IMR-90 (cell line): ENCODE data around the gene PHKA1. TPM values are rescaled to one million over a fixed set of nuclear protein-coding genes. Genes with fewer than 3 reads are reported as not detected.
"Not testable (repeated sequence)": the region's sequence is repeated elsewhere in the genome, so short reads cannot be mapped to it uniquely, and the experiment has no call there.

ENCODE experiments used
- ATAC-seq: fragments of 200-7000 bp; cut with Tn5 transposase; 2 replicates; pipeline ENCODE4 v1.9.1; 2020; ENCODE audit warnings: low read depth, mild to moderate bottlenecking, moderate library complexity
- BruUV-seq: library from RNA; stranded (reverse); fragments of 400-500 nt; replicated peaks from 2 replicates; lab custom pipeline; 2021; lab: Mats Ljungman, UMichigan
- CTCF ChIA-PET: fragments of 300-600 bp; formaldehyde crosslinking; extraction: SDS; loops from one replicate; lab custom pipeline; 2021; ENCODE audit warnings: antibody characterized with exemption; lab: Yijun Ruan, JAX
- POLR2A ChIA-PET: fragments of 300-600 bp; sonication (Branson Sonifier 250); formaldehyde crosslinking; loops from one replicate; lab custom pipeline; 2022; ENCODE audit warnings: antibody characterized with exemption; ENCODE audit not compliant: unreplicated experiment; lab: Charles Lee
- DNase-seq: peaks from one replicate; pipeline ENCODE4 v3.0.0; 2013
- H2AFZ ChIP-seq: replicated peaks from 2 replicates; pipeline ENCODE3; 2013; ENCODE audit warnings: low read length, mild to moderate bottlenecking; ENCODE audit not compliant: poor library complexity
- H2AK5ac ChIP-seq: 2 replicates; pipeline ENCODE4 v1.6.1; 2013; ENCODE audit warnings: low read depth, low read length, inconsistent platforms
- H2AK9ac ChIP-seq: replicated peaks from 2 replicates; pipeline ENCODE3; 2013; ENCODE audit warnings: mild to moderate bottlenecking, low read depth, low read length, moderate library complexity; ENCODE audit not compliant: poor library complexity
- H2BK120ac ChIP-seq: 2 replicates; pipeline ENCODE4 v1.6.1; 2013; ENCODE audit warnings: low read depth, low read length, inconsistent platforms
- H2BK15ac ChIP-seq: 3 replicates; pipeline ENCODE4 v1.6.1; 2013; ENCODE audit warnings: low read depth, low read length, inconsistent platforms
- H2BK20ac ChIP-seq: 2 replicates; pipeline ENCODE4 v1.6.1; 2013; ENCODE audit warnings: low read depth, mild to moderate bottlenecking, inconsistent platforms, low read length, moderate library complexity
- H2BK5ac ChIP-seq: 2 replicates; pipeline ENCODE4 v1.6.1; 2013; ENCODE audit warnings: mild to moderate bottlenecking, low read depth, low read length, inconsistent platforms; ENCODE audit not compliant: poor library complexity, severe bottlenecking
- H3K14ac ChIP-seq: replicated peaks from 2 replicates; pipeline ENCODE4 v1.6.1; 2013; ENCODE audit warnings: low read depth, low read length, inconsistent platforms
- H3K18ac ChIP-seq: 2 replicates; pipeline ENCODE4 v1.6.1; 2013; ENCODE audit warnings: low read depth, low read length, control low read depth
- H3K23ac ChIP-seq: 2 replicates; pipeline ENCODE4 v1.6.1; 2013; ENCODE audit warnings: low read depth, low read length, inconsistent platforms
- H3K27ac ChIP-seq: 2 replicates; pipeline ENCODE4 v1.5.1; 2013; ENCODE audit warnings: mild to moderate bottlenecking, control low read depth, low read length; ENCODE audit not compliant: insufficient read depth
- H3K27me3 ChIP-seq: 2 replicates; pipeline ENCODE4 v1.6.1; 2013; ENCODE audit warnings: low read length; ENCODE audit not compliant: control insufficient read depth, insufficient read depth
- H3K36me3 ChIP-seq: 2 replicates; pipeline ENCODE4 v1.6.1; 2013; ENCODE audit warnings: low read length, mixed read lengths; ENCODE audit not compliant: control insufficient read depth, insufficient read depth
- H3K4ac ChIP-seq: 2 replicates; pipeline ENCODE4 v1.6.1; 2013; ENCODE audit warnings: low read depth, low read length, inconsistent platforms
- H3K4me1 ChIP-seq: 2 replicates; pipeline ENCODE4 v1.6.1; 2013; ENCODE audit warnings: low read length, mixed read lengths; ENCODE audit not compliant: control insufficient read depth, insufficient read depth
- H3K4me2 ChIP-seq: 2 replicates; pipeline ENCODE4 v1.6.1; 2013; ENCODE audit warnings: low read depth, mild to moderate bottlenecking, control low read depth, low read length, moderate library complexity
- H3K4me3 ChIP-seq: 2 replicates; pipeline ENCODE4 v1.5.1; 2013; ENCODE audit warnings: low read depth, mild to moderate bottlenecking, control low read depth, low read length, moderate library complexity; ENCODE audit not compliant: insufficient read depth
- H3K56ac ChIP-seq: 2 replicates; pipeline ENCODE4 v1.6.1; 2013; ENCODE audit warnings: low read length, inconsistent platforms; ENCODE audit not compliant: insufficient read depth; ENCODE audit errors: extremely low read depth
- H3K79me1 ChIP-seq, 2 experiments: 2 replicates each; pipeline ENCODE4 v1.6.1; 2013; ENCODE audit warnings: low read length in 2 of 2, inconsistent platforms in 1 of 2, low read depth in 1 of 2
- H3K9ac ChIP-seq: 2 replicates; pipeline ENCODE4 v1.6.1; 2013; ENCODE audit warnings: low read depth, low read length, control low read depth
- H3K9me1 ChIP-seq: 2 replicates; pipeline ENCODE4 v1.6.1; 2013; ENCODE audit warnings: low read length, inconsistent platforms; ENCODE audit not compliant: insufficient read depth
- H3K9me3 ChIP-seq: 2 replicates; pipeline ENCODE4 v1.6.1; 2013; ENCODE audit warnings: low read length; ENCODE audit not compliant: control insufficient read depth, insufficient read depth
- H4K20me1 ChIP-seq: 2 replicates; pipeline ENCODE4 v1.6.1; 2013; ENCODE audit warnings: low read length, inconsistent platforms; ENCODE audit not compliant: insufficient read depth
- H4K5ac ChIP-seq: 2 replicates; pipeline ENCODE4 v1.6.1; 2013; ENCODE audit warnings: mild to moderate bottlenecking, low read depth, low read length, control low read depth
- H4K8ac ChIP-seq, 2 experiments: 2 replicates each; pipeline ENCODE4 v1.6.1; 2013; ENCODE audit warnings: low read depth in 2 of 2, low read length in 2 of 2, control low read depth in 1 of 2, inconsistent platforms in 1 of 2
- H4K91ac ChIP-seq: 2 replicates; pipeline ENCODE4 v1.6.1; 2013; ENCODE audit warnings: low read depth, low read length, inconsistent platforms; ENCODE audit not compliant: insufficient read depth
- POLR2A ChIP-seq: IDR thresholded peaks from 2 replicates; pipeline ENCODE4 v1.6.1; 2012; ENCODE audit warnings: mild to moderate bottlenecking, low read depth, low read length
- SMC3 ChIP-seq: fragments of 150-350 bp; IDR thresholded peaks from 2 replicates; pipeline ENCODE4 v1.6.1; 2016; ENCODE audit warnings: low read depth, mild to moderate bottlenecking, antibody characterized with exemption, low read length, moderate library complexity
- WGBS, 2 experiments: methylation state at CpG; one replicate each; pipeline versions ENCODE4 v1.1.5 to v1.1.7; 2013; ENCODE audit warnings: missing lambda C conversion rate in 2 of 2; ENCODE audit not compliant: insufficient read length in 1 of 2; ENCODE audit errors: extremely low coverage in 2 of 2; 5-methylcytosine and 5-hydroxymethylcytosine counted together
- dilution Hi-C: fragments of 300-500 bp; cut with HindIII; formaldehyde crosslinking; loops from one replicate; pipeline ENCODE4 v1.14.3; 2018; ENCODE audit warnings: low sequenced_read_pairs; ENCODE audit not compliant: unreplicated experiment
- in situ Hi-C: fragments of 300-500 bp; cut with MboI; formaldehyde crosslinking; loops from 3 replicates; pipeline ENCODE4 v1.14.3; 2019; ENCODE audit warnings: low sequenced_read_pairs, inconsistent platforms, mixed read lengths
- intact Hi-C: fragments of 100-400 bp; cut with micrococcal nuclease; formaldehyde crosslinking; loops from 2 replicates; pipeline ENCODE4 v1.10.0; 2022
- polyA plus RNA-seq, 3 experiments: library from polyadenylated mRNA; depleted of rRNA; stranded (reverse); fragments of >200 nt; gene quantifications; 2 replicates each; pipeline ENCODE4 v1.2.3, GENCODE V29; 2012; ENCODE audit warnings: low replicate concordance in 1 of 3
- total RNA-seq: library from RNA; depleted of rRNA; stranded (reverse); fragments of >200 nt; gene quantifications from 2 replicates; pipeline ENCODE4 v1.2.3, GENCODE V29; 2012

Gene PHKA1
- total and polyA plus RNA-seq, 2 of the 4 experiments (the other 2 are of a cell fraction), result 2.7 to 4.5 TPM

DNA sequence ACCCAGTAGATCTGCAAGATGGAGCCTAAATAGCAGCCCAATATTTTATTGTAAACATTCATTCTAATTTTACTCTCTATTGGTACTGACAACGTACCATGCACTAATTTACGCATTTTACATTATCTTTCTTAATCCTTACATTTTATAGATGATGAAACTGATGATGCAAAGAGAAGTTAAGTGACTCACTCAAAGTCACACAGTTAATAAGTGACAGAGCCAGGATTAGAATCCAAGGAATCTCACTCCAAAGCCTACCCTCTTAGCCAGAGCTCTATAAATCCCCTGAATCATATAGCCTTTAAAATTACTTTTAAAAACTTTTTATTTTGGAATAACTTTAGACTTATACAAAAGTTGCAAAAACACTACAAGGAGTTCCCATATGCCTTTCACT is 37.6 kb downstream of the PHKA1 start:
- Histone ChIP-seq H2AK9ac (no peak overlapping the region), H4K8ac (no peak overlapping the region), H3K4ac (no peak overlapping the region), H3K27ac (no peak overlapping the region), H3K9ac (no peak overlapping the region), H2AK5ac (no peak overlapping the region), H2AFZ (no peak overlapping the region), H4K91ac (no peak overlapping the region), H4K20me1 (no peaks in the 10 kb centered on the region), H3K27me3 (no peaks in the 10 kb centered on the region), H3K4me1 (no peaks in the 10 kb centered on the region), H3K23ac (no peak overlapping the region), H3K56ac (no peak overlapping the region), H3K14ac (no peak overlapping the region), H2BK20ac (no peak overlapping the region), H2BK5ac (no peak overlapping the region), H4K5ac (no peak overlapping the region), H3K4me3 (no peak overlapping the region), H3K9me3 (no peaks in the 10 kb centered on the region), H2BK15ac (no peak overlapping the region), H2BK120ac (no peak overlapping the region), H3K36me3 (no peaks in the 10 kb centered on the region), H3K9me1 (no peaks in the 10 kb centered on the region), H3K79me1 (no peaks in the 10 kb centered on the region), H3K18ac (no peak overlapping the region), H3K4me2 (no peak overlapping the region)
- DNase-seq, result no peak
- ChIA-PET CTCF (no interaction called here), POLR2A (no interaction called here)
- in situ Hi-C loops (no loop called here), intact Hi-C loops (no loop called here), dilution Hi-C loops (no loop called here)
- ATAC-seq, result no peak
- no TSS peak for BruUV-seq
- TF ChIP-seq SMC3, result no peak
- TF ChIP-seq POLR2A, result no peak
- WGBS, 2 experiments, result 100% methylated on average over 2 of the region's 2 CpGs; no CpG with 5 or more reads in 1 of the 2 experiments

DNA sequence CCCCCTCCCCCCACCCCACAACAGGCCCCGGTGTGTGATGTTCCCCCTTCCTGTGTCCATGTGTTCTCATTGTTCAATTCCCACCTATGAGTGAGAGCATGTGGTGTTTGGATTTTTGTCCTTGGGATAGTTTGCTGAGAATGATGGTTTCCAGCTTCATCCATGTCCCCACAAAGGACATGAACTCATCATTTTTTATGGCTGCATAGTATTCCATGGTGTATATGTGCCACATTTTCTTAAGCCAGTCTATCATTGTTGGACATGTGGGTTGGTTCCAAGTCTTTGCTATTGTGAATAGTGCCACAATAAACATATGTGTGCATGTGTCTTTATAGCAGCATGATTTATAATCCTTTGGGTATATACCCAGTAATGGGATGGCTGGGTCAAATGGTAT is 40.2 kb downstream of the PHKA1 start:
- H3K9me1 ChIP-seq, H3K27me3 ChIP-seq, H4K8ac ChIP-seq, H2BK20ac ChIP-seq, H3K4me1 ChIP-seq, H3K14ac ChIP-seq, H3K23ac ChIP-seq, H3K4me3 ChIP-seq, H2AK5ac ChIP-seq, H3K4me2 ChIP-seq, H4K20me1 ChIP-seq, H3K56ac ChIP-seq, intact Hi-C loops, POLR2A ChIA-PET, H2AFZ ChIP-seq, H3K36me3 ChIP-seq, H3K27ac ChIP-seq, DNase-seq, H3K9ac ChIP-seq, H3K4ac ChIP-seq, H2AK9ac ChIP-seq, dilution Hi-C loops, in situ Hi-C loops, H3K18ac ChIP-seq, H2BK15ac ChIP-seq, H2BK5ac ChIP-seq, H2BK120ac ChIP-seq, H3K9me3 ChIP-seq, H4K5ac ChIP-seq, CTCF ChIA-PET, H4K91ac ChIP-seq, BruUV-seq, H3K79me1 ChIP-seq, ATAC-seq: not testable (repeated sequence)
- no CpG with 5 or more reads among the region's 1 CpG for WGBS, 2 experiments
